Loucy (cell line): Measurements from ENCODE around the gene MYO1E.

Experiments
- EZH2phosphoT487 ChIP-seq: fragments of 200-600 bp; IDR thresholded peaks from 2 replicates; pipeline ENCODE4 v1.6.1; 2018; ENCODE audit warnings: antibody characterized with exemption, mild to moderate bottlenecking, moderate library complexity, borderline replicate concordance
- TF ChIP-seq, protein P1 (sequence below): fragments of 200-600 bp; sonication (generic); conservative IDR thresholded peaks from 2 replicates; pipeline ENCODE4 v1.5.1; 2014; ENCODE audit warnings: mild to moderate bottlenecking, antibody characterized with exemption, low read length

DNA sequence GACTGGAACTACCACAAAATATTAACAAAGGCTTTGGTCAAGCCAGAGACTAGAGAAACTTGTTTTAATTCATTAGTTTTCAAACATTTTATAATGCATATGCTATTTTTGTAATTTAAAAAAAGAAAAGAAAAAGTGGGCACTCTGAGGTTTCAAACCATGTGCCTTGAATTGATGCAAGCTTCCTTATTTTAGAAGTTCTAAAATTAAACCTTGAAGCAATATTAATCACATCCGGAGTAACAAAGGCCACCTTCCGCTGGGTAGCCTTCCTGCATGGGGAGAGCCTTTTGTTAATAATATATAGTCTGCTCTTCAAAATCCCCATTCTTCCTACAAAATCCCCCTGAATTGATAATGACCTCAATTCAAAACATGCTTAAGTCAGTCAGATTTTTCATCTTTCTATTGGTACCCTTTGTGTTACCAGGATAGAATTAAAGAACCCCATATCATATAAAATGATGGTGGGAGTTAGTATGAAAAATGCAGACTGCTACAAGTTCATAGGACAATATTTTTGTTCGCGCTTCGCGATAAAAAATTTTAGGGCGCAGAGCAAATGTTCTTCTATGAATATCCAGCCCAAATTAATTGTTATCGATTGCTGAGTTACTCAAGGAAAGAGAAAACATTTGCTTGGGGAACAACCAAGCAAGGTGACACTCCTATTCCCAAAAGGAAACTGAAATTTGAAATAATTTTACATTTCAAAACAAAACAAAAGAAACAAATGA lies 135.4 kb downstream of the MYO1E start:
- TF ChIP-seq, protein P1, sequence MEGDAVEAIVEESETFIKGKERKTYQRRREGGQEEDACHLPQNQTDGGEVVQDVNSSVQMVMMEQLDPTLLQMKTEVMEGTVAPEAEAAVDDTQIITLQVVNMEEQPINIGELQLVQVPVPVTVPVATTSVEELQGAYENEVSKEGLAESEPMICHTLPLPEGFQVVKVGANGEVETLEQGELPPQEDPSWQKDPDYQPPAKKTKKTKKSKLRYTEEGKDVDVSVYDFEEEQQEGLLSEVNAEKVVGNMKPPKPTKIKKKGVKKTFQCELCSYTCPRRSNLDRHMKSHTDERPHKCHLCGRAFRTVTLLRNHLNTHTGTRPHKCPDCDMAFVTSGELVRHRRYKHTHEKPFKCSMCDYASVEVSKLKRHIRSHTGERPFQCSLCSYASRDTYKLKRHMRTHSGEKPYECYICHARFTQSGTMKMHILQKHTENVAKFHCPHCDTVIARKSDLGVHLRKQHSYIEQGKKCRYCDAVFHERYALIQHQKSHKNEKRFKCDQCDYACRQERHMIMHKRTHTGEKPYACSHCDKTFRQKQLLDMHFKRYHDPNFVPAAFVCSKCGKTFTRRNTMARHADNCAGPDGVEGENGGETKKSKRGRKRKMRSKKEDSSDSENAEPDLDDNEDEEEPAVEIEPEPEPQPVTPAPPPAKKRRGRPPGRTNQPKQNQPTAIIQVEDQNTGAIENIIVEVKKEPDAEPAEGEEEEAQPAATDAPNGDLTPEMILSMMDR, result no peak
- TF ChIP-seq EZH2phosphoT487, result no peak
